Aorta (tissue), 5 donors: Measurements from ENCODE around the gene KAT2B. TPM values are rescaled to one million over a fixed set of nuclear protein-coding genes. Genes with fewer than 3 reads are reported as not detected.

Experiments used
- ATAC-seq: fragments of 200-7000 bp; cut with Tn5 transposase; one replicate; pipeline ENCODE4 v1.9.1; 2022; ENCODE audit warnings: moderate library complexity; ENCODE audit not compliant: low FRiP score
- DNase-seq, 2 donors: peaks; one replicate each; pipeline ENCODE4 v3.0.0-alpha.2; 2020
- H3K27ac ChIP-seq, 2 donors: one replicate each; pipeline ENCODE4 v1.5.1; 2013; ENCODE audit warnings: low read length in 2 of 2, mild to moderate bottlenecking in 2 of 2, moderate library complexity in 2 of 2, control low read depth in 1 of 2, inconsistent platforms in 1 of 2, low read depth in 1 of 2
- H3K27me3 ChIP-seq, 2 donors: one replicate each; pipeline ENCODE4 v1.6.1; 2013; ENCODE audit warnings: control low read depth in 1 of 2, low read length in 1 of 2, mild to moderate bottlenecking in 1 of 2, moderate library complexity in 1 of 2; ENCODE audit not compliant: insufficient read depth in 2 of 2, control insufficient read depth in 1 of 2
- H3K36me3 ChIP-seq, 2 donors: one replicate each; pipeline ENCODE4 v1.6.1; 2013; ENCODE audit warnings: control low read depth in 1 of 2, low read length in 1 of 2, mild to moderate bottlenecking in 1 of 2; ENCODE audit not compliant: insufficient read depth in 2 of 2, control insufficient read depth in 1 of 2
- H3K4me1 ChIP-seq, 2 donors: one replicate each; pipeline ENCODE4 v1.6.1; 2013; ENCODE audit warnings: low read length in 2 of 2, control low read depth in 1 of 2, mild to moderate bottlenecking in 1 of 2, moderate library complexity in 1 of 2; ENCODE audit not compliant: insufficient read depth in 2 of 2, control insufficient read depth in 1 of 2
- H3K4me3 ChIP-seq, 2 donors: one replicate each; pipeline ENCODE4 v1.5.1; 2013; ENCODE audit warnings: low read length in 2 of 2, control low read depth in 1 of 2, mild to moderate bottlenecking in 1 of 2
- H3K9me3 ChIP-seq: one replicate; pipeline ENCODE4 v1.6.1; 2013; ENCODE audit warnings: mild to moderate bottlenecking, low read length; ENCODE audit not compliant: control insufficient read depth
- WGBS, 2 donors: extraction: QIAGEN DNeasy Blood & Tissue Kit; methylation state at CpG; one replicate each; pipeline ENCODE4 v1.1.7; 2013; 5-methylcytosine and 5-hydroxymethylcytosine counted together
- intact Hi-C, 2 donors: fragments of 100-400 bp; cut with DNase I; formaldehyde crosslinking; loops; one replicate each; pipeline versions ENCODE4 v1.14.2 to v1.15.0; 2022
- polyA plus RNA-seq, 2 donors: library from polyadenylated mRNA; stranded (reverse); fragments of 200-250 nt; gene quantifications; one replicate each; pipeline ENCODE4 v1.2.3, GENCODE V29; 2013
- total RNA-seq, 2 donors: library from RNA; stranded (reverse); fragmentation: NEBNext Ultra II Directional; extraction: Animal tissue kit (Norgen Biotek cat#: 25700); gene quantifications; one replicate each; pipeline ENCODE4 v1.2.1, GENCODE V29; 2021
- donor health status: healthy with polysubstance abuse.
- donor health status: Bipolar disorder and iron deficiency.
- donor health status: DM: no; HTN: no; CAD: no.
- donor health status: DM: no; HTN: no; CAD: no.
- donor health status: DM: yes; HTN: yes; CAD: no.

Gene KAT2B
- total and polyA plus RNA-seq, 4 donors = 20.6 to 54.2 (median 35.8) TPM

GRCh38 chr3:20083953-20084352 is 43.7 kb downstream of the KAT2B start:
- H3K4me3 ChIP-seq = no peak overlapping the region
- H3K4me1 ChIP-seq = peaks cover 3 to 5% of the 10 kb centered on the region in 2 donors
- no peak for ATAC-seq
- WGBS, 2 donors = 85 to 91% methylated on average over 2 of the region's 2 CpGs
- no peaks in the 10 kb centered on the region for H3K9me3 ChIP-seq
- no peak overlapping the region for H3K27ac ChIP-seq
- intact Hi-C loops = no loop called here
- no peaks in the 10 kb centered on the region for H3K27me3 ChIP-seq
- no peaks in the 10 kb centered on the region for H3K36me3 ChIP-seq
- DNase-seq = no peak

- H3K4me1 ChIP-seq = no peaks in the 10 kb centered on the region
- intact Hi-C loops = no loop called here
- H3K27ac ChIP-seq = no peak overlapping the region
- ATAC-seq (no peak), DNase-seq (no peak)
- H3K9me3 ChIP-seq = no peaks in the 10 kb centered on the region
- H3K27me3 ChIP-seq = no peaks in the 10 kb centered on the region
- no peaks in the 10 kb centered on the region for H3K36me3 ChIP-seq
- H3K4me3 ChIP-seq = no peak overlapping the region
- WGBS, 2 donors = 79 to 89% methylated on average over 2 of the region's 2 CpGs
Observed at GRCh38 chr3:20091331-20092047, 51.2 kb downstream of the KAT2B start.

- peaks cover 2 to 7% of the 10 kb centered on the region in 2 donors for H3K4me1 ChIP-seq
- no peak overlapping the region for H3K4me3 ChIP-seq
- WGBS, 2 donors = 97% methylated on average over 4 of the region's 4 CpGs
- no peaks in the 10 kb centered on the region for H3K36me3 ChIP-seq
- no peaks in the 10 kb centered on the region for H3K9me3 ChIP-seq
- DNase-seq (no peak), ATAC-seq (no peak)
- no peak overlapping the region for H3K27ac ChIP-seq
- no peaks in the 10 kb centered on the region for H3K27me3 ChIP-seq
- intact Hi-C loops = no loop called here
Observed at GRCh38 chr3:20095470-20095869, 55.2 kb downstream of the KAT2B start.

- H3K36me3 ChIP-seq = peaks cover 0 to 1% of the 10 kb centered on the region in 2 donors
- DNase-seq = no peak
- intact Hi-C loops = no loop called here
- no peak for ATAC-seq
- no peak overlapping the region for H3K27ac ChIP-seq
- H3K9me3 ChIP-seq = no peaks in the 10 kb centered on the region
- no peak overlapping the region for H3K4me3 ChIP-seq
- no peaks in the 10 kb centered on the region for H3K27me3 ChIP-seq
- WGBS, 2 donors = 67 to 68% methylated on average over 3 of the region's 3 CpGs
- peaks cover 2 to 7% of the 10 kb centered on the region in 2 donors for H3K4me1 ChIP-seq
Observed at GRCh38 chr3:20096135-20096685, 56.0 kb downstream of the KAT2B start.

GRCh38 chr3:20097015-20097414 is 56.8 kb downstream of the KAT2B start:
- Histone ChIP-seq H3K4me3 (no peak overlapping the region), H3K9me3 (no peaks in the 10 kb centered on the region), H3K36me3 (peaks cover 0 to 2% of the 10 kb centered on the region in 2 donors), H3K27me3 (no peaks in the 10 kb centered on the region), H3K4me1 (peaks cover 2 to 7% of the 10 kb centered on the region in 2 donors), H3K27ac (no peak overlapping the region)
- DNase-seq (no peak), ATAC-seq (peak; percentile 63)
- intact Hi-C loops = no loop called here
- WGBS, 2 donors = 0 to 12% methylated on average over 1 of the region's 1 CpG

GRCh38 chr3:20099060-20099459 is 58.8 kb downstream of the KAT2B start:
- Histone ChIP-seq H3K4me3 (no peak overlapping the region), H3K27me3 (no peaks in the 10 kb centered on the region), H3K9me3 (no peaks in the 10 kb centered on the region), H3K4me1 (peaks cover 2 to 7% of the 10 kb centered on the region in 2 donors), H3K36me3 (peaks cover 0 to 2% of the 10 kb centered on the region in 2 donors), H3K27ac (peak overlapping the region; percentile 24 to 43)
- intact Hi-C loops = no loop called here
- no peak for DNase-seq
- 36 to 53% methylated on average over 6 of the region's 6 CpGs for WGBS, 2 donors
- ATAC-seq = no peak

GRCh38 chr3:20100151-20100550 is 59.9 kb downstream of the KAT2B start:
- Histone ChIP-seq H3K36me3 (peaks cover 0 to 2% of the 10 kb centered on the region in 2 donors), H3K27ac (no peak overlapping the region), H3K4me1 (peaks cover 2 to 7% of the 10 kb centered on the region in 2 donors), H3K27me3 (no peaks in the 10 kb centered on the region), H3K9me3 (no peaks in the 10 kb centered on the region), H3K4me3 (no peak overlapping the region)
- WGBS, 2 donors = 88 to 92% methylated on average over 1 of the region's 1 CpG
- ATAC-seq (no peak), DNase-seq (no peak)
- intact Hi-C loops = no loop called here

- Histone ChIP-seq H3K36me3 (peaks cover 0 to 2% of the 10 kb centered on the region in 2 donors), H3K4me3 (no peak overlapping the region), H3K27me3 (no peaks in the 10 kb centered on the region), H3K27ac (no peak overlapping the region), H3K4me1 (peaks cover 2 to 7% of the 10 kb centered on the region in 2 donors), H3K9me3 (no peaks in the 10 kb centered on the region)
- DNase-seq = no peak
- WGBS, 2 donors = 91 to 95% methylated on average over 5 of the region's 5 CpGs
- ATAC-seq = no peak
- intact Hi-C loops = no loop called here
Observed at GRCh38 chr3:20101041-20101440, 60.8 kb downstream of the KAT2B start.

GRCh38 chr3:20103731-20104130 is 63.5 kb downstream of the KAT2B start:
- ATAC-seq (no peak), DNase-seq (no peak)
- 93 to 100% methylated on average over 1 of the region's 1 CpG for WGBS, 2 donors
- no peaks in the 10 kb centered on the region for H3K9me3 ChIP-seq
- H3K4me1 ChIP-seq = peaks cover 0 to 6% of the 10 kb centered on the region in 2 donors
- H3K36me3 ChIP-seq = peaks cover 0 to 2% of the 10 kb centered on the region in 2 donors
- no peak overlapping the region for H3K27ac ChIP-seq
- intact Hi-C loops = no loop called here
- H3K4me3 ChIP-seq = no peak overlapping the region
- H3K27me3 ChIP-seq = no peaks in the 10 kb centered on the region
